ENCODE measurements around the gene GMPR2. TPM values are rescaled to one million over a fixed set of nuclear protein-coding genes. Genes with fewer than 3 reads are reported as not detected.

GMPR2 gene
- total and polyA plus RNA-seq, 11 donors = 23.9 to 55.9 (median 31.5) TPM

- WGBS, 4 donors = 68 to 81% (median 74%) methylated on average over 7 of the region's 7 CpGs
- ATAC-seq (peak in 2 of 4 donors; percentile 23 to 72), DNase-seq (no peak)
- intact Hi-C loops (cut with DNase I) = no loop called here
- H3K4me3 ChIP-seq = no peak overlapping the region
- H3K27me3 ChIP-seq = no peaks in the 10 kb centered on the region
- TF ChIP-seq, protein P1, sequence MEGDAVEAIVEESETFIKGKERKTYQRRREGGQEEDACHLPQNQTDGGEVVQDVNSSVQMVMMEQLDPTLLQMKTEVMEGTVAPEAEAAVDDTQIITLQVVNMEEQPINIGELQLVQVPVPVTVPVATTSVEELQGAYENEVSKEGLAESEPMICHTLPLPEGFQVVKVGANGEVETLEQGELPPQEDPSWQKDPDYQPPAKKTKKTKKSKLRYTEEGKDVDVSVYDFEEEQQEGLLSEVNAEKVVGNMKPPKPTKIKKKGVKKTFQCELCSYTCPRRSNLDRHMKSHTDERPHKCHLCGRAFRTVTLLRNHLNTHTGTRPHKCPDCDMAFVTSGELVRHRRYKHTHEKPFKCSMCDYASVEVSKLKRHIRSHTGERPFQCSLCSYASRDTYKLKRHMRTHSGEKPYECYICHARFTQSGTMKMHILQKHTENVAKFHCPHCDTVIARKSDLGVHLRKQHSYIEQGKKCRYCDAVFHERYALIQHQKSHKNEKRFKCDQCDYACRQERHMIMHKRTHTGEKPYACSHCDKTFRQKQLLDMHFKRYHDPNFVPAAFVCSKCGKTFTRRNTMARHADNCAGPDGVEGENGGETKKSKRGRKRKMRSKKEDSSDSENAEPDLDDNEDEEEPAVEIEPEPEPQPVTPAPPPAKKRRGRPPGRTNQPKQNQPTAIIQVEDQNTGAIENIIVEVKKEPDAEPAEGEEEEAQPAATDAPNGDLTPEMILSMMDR (IDR thresholded peaks at IDR 0.05) = no peak
- no peak for TF ChIP-seq POLR2A (IDR thresholded peaks at IDR 0.05)
- H3K4me1 ChIP-seq = peaks cover 0 to 16% (median 0%) of the 10 kb centered on the region in 12 donors
- H3K27ac ChIP-seq = peak overlapping the region in 8 of 12 donors; percentile 0 to 64 (median 26)
- peaks cover 0 to 37% (median 17%) of the 10 kb centered on the region in 9 donors for H3K36me3 ChIP-seq
- no peaks in the 10 kb centered on the region for H3K9me3 ChIP-seq
These were observed 8.1 kb upstream of the GMPR2 start for GRCh38 chr14:24224618-24225071.

DNA sequence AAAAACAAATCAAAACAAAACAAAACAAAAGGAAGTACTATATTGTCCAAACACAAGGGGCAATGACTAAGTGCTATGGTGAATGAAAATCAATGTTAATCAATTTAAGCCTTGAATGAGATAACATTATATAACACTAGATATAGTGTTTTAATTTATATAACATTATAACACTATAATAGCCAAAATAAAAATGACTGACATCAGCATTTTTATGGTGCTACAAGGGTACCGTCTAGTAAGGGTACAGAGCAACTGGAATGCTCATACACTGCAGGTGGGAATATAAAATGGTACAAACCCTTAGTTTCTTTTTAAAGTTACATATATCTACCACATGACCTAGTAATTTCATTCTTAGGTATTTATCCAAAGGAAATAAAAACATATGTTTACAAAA lies 6.3 kb upstream of the GMPR2 start:
- no peak for DNase-seq
- Histone ChIP-seq H3K27ac (no peak overlapping the region), H3K36me3 (peaks cover 0 to 33% (median 17%) of the 10 kb centered on the region in 9 donors), H3K4me1 (peaks cover 0 to 27% (median 9%) of the 10 kb centered on the region in 12 donors), H3K4me3 (no peak overlapping the region), H3K27me3 (no peaks in the 10 kb centered on the region), H3K9me3 (no peaks in the 10 kb centered on the region)
- no peak for TF ChIP-seq POLR2A (IDR thresholded peaks at IDR 0.05)
- TF ChIP-seq, protein P1 (IDR thresholded peaks at IDR 0.05) = no peak
- intact Hi-C loops (cut with DNase I) = no loop called here
- WGBS, 4 donors = 79 to 88% (median 83%) methylated on average over 1 of the region's 1 CpG
- ATAC-seq = no peak

GRCh38 chr14:24228902-24229301 lies 3.8 kb upstream of the GMPR2 start:
- WGBS, 4 donors = 0 to 100% (median 46%) methylated on average over 1 of the region's 1 CpG
- H3K4me3 ChIP-seq = no peak overlapping the region
- H3K27ac ChIP-seq = no peak overlapping the region
- H3K36me3 ChIP-seq = peaks cover 0 to 34% (median 18%) of the 10 kb centered on the region in 9 donors
- H3K27me3 ChIP-seq = no peaks in the 10 kb centered on the region
- DNase-seq (no peak), ATAC-seq (no peak)
- H3K4me1 ChIP-seq = peaks cover 0 to 38% (median 21%) of the 10 kb centered on the region in 12 donors
- TF ChIP-seq POLR2A (IDR thresholded peaks at IDR 0.05) = no peak
- TF ChIP-seq, protein P1 (IDR thresholded peaks at IDR 0.05) = no peak
- intact Hi-C loops (cut with DNase I) = no loop called here
- no peaks in the 10 kb centered on the region for H3K9me3 ChIP-seq

DNA sequence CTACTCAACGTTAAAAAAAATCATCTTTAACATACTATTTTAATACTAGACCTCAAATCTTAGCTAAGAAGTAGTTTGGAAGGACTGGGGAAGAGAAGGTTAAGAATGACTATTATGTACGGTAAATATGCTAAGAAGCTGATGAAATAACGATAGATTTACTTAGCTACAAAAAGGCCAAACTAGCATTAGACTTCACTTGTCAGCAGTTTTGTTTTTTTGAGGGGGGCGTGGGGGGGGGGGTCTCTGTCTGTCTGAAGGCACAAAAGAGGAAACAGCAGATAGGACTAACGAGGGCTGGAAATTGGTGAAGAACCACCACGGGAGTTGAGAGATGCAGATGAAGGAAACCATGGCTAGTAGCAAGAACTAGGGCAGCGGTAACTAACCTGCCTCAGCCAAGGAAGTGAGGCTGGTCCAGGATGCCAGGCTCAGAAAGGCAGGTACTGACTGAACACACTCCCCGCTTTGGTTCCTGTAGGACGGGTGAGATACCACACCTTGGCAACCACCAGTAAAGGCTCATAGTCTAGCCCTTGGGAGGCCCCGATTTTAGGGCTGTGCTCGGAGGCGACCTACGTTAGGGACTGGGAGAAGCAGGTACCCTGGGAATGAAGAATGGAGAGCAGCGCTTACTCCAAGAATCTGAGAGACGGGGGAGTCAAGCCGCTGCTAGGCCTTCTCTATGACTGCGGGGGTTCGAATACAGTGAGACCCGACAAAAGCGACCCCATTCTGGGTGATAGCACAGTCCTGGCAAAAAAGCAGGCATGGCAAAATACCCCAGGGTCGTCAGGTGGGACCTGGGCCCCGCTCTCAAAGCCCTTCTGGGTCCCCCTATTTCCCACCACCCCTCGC lies 1.2 kb upstream of the GMPR2 start:
- DNase-seq (no peak), ATAC-seq (peak in 3 of 4 donors; percentile 1 to 3 (median 2))
- H3K36me3 ChIP-seq = peaks cover 0 to 50% (median 37%) of the 10 kb centered on the region in 9 donors
- peak overlapping the region; percentile 72 to 98 (median 93) for H3K27ac ChIP-seq
- intact Hi-C loops (cut with DNase I) = loop anchor here in 3 of 10 donors (1.0 to 5.0 kb wide), 4 partner anchors 11 to 206 kb away; partner anchors contain the start of genes EMC9 (in 1 of the 3), TINF2 (in 1 of the 3) and TM9SF1 (in 1 of the 3)
- H3K4me3 ChIP-seq = peak overlapping the region; percentile 55 to 99 (median 88)
- no peaks in the 10 kb centered on the region for H3K9me3 ChIP-seq
- WGBS, 4 donors = 12 to 15% (median 13%) methylated on average over 21 to 23 of the region's 23 CpGs
- no peak for TF ChIP-seq POLR2A (IDR thresholded peaks at IDR 0.05)
- TF ChIP-seq, protein P1 (IDR thresholded peaks at IDR 0.05) = no peak
- peaks cover 0 to 59% (median 30%) of the 10 kb centered on the region in 12 donors for H3K4me1 ChIP-seq
- H3K27me3 ChIP-seq = no peaks in the 10 kb centered on the region
